Measurements from ENCODE around the gene PLS3.
A peak's percentile ranks its signal among the peaks of the same experiment; 100 is the strongest.
"Not testable (repeated sequence)": the region's sequence is repeated elsewhere in the genome, so short reads cannot be mapped to it uniquely, and the experiment has no call there.

The PLS3 gene

DNA sequence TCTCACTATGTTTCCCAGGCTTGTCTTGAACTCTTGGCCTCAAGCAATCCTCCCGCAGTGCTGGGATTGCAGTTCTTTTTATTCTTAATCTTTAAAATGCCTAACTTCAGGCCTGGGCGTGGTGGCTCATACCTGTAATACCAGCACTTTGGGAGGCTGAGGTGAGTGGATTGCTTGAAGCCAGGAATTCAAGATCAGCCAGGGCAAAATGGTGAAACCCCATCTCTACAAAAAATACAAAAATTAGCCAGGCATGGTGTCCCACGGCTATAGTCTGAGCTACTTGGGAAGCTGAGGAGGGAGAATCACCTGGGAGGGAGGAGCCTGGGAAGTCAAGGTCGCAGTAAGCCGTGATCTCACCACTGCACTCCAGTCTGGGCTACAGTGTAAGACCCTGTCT is 45.9 kb downstream of the PLS3 start:
- DNase-seq (ENCODE audit: low spot score) = no peak

DNA sequence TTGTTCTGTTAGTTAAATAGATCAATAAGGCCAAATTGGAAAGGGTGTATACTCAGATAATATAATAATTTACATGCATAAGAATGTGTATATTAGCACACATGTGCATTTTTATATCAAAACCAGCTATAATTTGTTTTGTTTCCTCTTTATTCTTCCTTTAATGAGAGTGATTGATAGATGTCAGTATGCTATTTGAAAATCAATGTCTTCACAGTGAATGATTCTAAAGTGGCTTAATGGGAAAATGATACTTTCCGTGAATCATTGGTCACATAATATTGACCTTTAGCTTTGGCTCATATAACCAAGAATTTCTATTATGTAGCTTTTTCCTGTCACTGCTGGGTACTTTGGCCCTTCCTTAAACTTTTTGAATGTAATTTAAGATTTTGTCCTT is 48.6 kb downstream of the PLS3 start:
- DNase-seq (ENCODE audit: low spot score) = no peak

GRCh38 chrX:115616943-115617563 is 56.1 kb downstream of the PLS3 start:
- no peak for DNase-seq (ENCODE audit: low spot score)

- no peak for DNase-seq (ENCODE audit: low spot score)
Observed at GRCh38 chrX:115622534-115622933, 61.6 kb downstream of the PLS3 start.

- DNase-seq (ENCODE audit: low spot score) = no peak
Observed at GRCh38 chrX:115624916-115625315, 63.9 kb downstream of the PLS3 start.

DNA sequence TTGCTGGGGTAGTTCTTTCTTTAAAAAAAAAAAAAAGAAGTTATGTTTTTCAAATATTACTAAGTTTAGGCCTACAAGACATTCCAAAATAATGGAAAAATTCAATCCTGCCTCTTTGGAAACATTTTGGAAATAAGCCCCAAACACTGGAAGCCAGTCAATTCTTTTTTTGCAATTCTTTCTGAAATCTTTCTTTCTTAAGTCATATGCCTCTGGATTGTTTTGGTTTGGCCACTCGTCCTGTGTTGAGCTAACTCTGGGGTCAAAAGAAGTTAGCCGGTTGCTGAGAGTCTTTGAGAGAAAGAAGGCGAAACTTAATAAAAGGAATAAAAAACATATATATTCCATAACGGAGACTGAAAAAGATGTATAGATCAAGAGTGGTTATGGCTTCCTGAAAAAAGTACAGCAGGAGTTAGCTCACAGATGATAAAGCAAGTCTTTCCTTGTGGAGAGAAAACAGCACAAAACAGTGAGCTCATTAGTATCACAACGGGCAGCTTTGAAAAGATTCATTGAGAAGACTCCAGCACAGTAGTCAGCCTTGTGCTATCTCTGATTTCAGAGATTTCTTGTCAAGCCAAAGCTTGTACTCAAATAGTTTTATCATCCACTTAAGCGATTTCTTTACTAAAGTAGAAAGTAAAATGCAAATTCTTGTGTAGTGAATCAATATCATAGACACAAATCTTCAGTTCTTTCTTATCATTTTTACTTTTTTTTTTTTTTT is 64.8 kb downstream of the PLS3 start:
- DNase-seq (ENCODE audit: low spot score) = peak; percentile 52

DNA sequence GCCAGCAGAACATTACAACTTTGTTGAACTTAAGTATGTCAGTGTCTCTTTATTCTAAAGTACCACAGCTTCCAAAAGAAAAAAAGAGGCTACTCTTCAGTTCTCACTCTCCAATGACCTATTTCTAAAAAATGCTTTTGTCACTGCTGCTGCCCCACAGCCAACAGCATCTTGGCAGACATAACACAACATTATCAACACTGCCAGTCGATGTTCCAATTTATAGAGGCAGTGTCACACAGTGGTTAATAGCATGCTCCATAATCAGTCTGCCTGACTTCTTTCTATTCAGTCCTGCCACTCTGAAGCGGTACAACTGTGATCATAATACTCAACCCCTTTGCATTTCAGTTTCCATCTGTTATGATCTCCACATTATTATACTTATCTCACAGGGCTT is 69.2 kb downstream of the PLS3 start:
- DNase-seq (ENCODE audit: low spot score) = no peak

DNA sequence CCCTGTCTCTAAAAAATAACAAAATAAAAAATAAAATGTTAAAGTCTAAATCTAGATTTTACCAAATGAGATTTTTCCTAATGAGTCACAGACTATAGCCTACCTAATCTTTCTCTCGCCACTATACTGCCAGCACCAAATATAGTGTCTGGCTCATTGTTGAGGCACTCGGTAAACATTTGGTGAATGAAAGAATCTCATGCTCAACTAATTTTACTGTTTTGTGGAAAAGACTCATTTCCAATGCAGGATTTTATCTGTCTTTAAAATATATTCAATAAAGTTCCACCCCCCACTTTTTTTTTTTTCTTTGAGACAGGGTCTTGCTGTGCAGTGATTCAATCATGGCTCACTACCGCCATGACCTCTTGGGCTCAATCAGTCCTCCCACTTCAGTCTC is 71.5 kb downstream of the PLS3 start:
- DNase-seq (ENCODE audit: low spot score) = no peak

- DNase-seq (ENCODE audit: low spot score) = not testable (repeated sequence)
Observed at GRCh38 chrX:115633397-115633796, 72.4 kb downstream of the PLS3 start.

DNA sequence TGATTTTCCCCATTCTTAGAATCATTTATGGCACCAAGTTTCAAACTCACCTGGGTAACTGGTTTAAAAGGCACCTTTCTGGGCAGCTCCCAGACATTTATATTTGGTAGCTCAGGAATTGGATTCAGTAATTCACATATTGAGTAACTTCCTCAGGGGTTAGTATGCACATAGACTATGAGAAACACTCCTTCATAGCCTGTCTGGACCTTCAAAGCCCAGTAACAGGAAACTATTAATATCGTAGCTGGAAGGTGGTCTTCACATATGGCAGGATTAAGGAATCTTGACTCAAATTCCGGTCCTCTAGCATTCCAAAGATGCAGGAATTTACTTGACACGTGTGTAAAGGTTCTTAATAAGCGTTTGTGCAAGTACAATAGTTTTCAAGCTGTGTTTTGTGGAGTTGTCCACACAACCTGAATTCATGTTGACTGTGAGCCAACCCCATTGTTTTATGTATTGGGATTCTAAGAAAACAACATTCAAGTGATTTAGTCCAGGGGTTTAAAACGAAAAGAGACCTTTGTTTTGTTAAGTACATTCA is 78.4 kb downstream of the PLS3 start:
- DNase-seq (ENCODE audit: low spot score) = no peak

GRCh38 chrX:115642311-115642710 is 81.3 kb downstream of the PLS3 start:
- no peak for DNase-seq (ENCODE audit: low spot score)

GRCh38 chrX:115642895-115643530 is 82.0 kb downstream of the PLS3 start:
- peak; percentile 49 for DNase-seq (ENCODE audit: low spot score)

- DNase-seq (ENCODE audit: low spot score) = not testable (repeated sequence)
Observed at GRCh38 chrX:115644397-115644796, 83.4 kb downstream of the PLS3 start.

DNA sequence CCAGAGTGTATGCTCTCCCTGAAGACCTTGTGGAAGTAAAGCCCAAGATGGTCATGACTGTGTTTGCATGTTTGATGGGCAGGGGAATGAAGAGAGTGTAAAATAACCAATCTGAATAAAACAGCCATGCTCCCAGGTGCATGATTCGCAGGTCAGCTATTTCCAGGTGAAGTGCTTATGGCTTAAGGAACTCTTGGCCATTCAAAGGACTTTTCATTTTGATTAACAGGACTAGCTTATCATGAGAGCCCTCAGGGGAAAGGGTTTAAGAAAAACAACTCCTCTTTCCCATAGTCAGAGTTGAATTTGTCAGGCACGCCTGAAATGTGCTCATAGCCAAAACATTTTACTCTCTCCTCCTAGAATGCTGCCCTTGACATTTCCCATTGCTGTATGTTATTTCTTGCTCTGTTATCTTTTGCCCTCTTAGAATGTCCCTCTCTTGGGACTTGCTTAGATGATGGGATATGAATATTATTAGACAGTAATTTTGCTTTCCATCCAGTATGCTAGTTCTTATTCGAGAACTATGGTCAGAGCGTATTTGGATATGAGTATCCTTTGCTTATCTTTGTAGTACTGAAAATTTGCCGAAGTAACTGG is 88.6 kb downstream of the PLS3 start:
- DNase-seq (ENCODE audit: low spot score) = no peak

DNA sequence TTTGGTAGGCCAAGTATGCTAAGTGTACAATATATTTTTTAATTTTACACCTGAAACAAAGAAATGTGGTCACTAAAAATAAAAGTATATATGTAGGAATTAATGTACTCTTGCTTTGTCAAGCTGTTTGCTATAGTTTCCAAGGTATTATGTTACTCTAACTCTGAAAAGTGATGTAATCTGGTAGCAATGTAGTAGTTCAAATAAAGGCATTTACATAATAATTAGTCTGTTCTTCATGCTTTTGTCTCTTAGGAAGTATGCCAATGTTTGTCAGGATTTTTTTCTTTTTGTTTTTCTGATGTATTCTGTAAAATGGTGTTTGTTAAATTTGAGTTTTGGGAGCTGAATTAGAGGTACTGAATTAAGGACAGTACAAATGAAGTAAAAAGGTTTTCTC is 89.5 kb downstream of the PLS3 start:
- no peak for DNase-seq (ENCODE audit: low spot score)

DNA sequence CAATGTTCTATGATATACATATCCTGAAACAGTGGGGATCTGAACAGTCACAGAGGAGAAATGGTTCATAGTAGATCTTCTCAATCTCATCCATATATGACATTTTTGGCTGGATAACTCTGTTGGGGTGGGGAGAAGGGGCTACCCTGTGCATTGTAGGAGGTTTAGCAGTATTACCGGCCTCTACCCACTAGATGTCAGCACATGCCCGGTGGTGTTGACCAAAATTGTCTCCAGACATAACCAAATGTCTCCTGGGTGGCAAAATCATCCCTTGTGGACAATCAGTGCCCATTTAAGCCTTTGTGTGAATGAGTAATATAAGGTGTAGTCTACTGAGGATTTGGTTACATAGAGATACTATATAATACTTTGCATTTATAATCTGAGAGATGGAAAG is 89.9 kb downstream of the PLS3 start:
- DNase-seq (ENCODE audit: low spot score) = no peak

DNA sequence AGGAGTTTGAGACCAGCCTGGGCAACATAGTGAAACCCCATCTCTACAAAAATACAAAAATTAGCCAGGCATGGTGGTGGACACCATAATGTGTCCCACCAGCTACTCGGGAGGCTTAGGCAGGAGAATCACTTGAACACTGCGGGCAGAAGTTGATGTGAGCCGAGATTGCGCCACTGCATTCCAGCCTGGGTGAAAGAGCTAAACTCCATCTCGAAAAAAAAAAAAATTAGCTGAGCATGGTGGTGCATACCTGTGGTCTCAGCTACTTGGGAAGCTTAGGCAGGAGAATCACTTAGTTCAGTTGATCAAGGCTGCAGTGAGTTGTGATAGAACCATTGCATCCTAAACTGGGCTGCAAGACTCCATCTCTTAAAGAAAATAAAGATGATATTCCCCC is 91.2 kb downstream of the PLS3 start:
- DNase-seq (ENCODE audit: low spot score) = no peak

- DNase-seq (ENCODE audit: low spot score) = no peak
Observed at GRCh38 chrX:115665122-115665521, 104.1 kb downstream of the PLS3 start.

DNA sequence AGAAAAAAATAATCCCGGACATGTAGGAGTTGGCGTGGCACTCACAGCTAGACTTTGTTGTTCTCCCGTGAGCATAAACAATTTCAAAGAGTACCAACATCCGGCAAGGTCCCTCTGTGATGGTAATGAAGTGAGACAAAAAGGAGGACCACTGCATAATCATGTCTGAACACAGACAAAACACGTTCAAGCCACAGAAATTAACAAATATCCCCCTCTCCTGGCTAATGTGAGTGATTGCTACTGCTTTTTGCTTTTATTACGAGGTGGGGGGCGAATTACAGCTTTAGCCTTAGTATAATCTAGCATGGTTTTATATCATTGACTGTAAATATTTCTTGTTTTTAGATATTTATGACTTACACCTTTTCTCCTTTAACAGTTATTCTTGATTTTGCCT is 118.5 kb downstream of the PLS3 start:
- no peak for DNase-seq (ENCODE audit: low spot score)

DNA sequence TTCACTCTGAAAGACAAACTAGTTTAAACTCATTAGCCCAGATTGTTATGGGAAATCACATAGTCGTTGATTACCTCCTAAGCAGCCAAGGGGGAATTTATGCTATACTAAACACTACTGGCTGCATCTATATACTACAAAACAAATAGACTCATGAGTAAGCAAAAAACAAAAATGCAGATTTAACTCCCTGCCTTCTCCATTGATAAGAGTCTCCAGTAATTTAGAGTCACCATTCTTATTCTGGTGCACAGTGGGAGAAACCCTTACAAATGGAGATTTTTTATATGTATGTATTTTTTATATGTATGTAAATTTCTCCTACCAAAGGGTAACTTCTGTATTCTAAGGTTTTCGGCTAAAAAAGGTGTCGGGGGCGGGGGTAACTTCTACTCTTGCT is 126.6 kb downstream of the PLS3 start:
- no peak for DNase-seq (ENCODE audit: low spot score)

DNA sequence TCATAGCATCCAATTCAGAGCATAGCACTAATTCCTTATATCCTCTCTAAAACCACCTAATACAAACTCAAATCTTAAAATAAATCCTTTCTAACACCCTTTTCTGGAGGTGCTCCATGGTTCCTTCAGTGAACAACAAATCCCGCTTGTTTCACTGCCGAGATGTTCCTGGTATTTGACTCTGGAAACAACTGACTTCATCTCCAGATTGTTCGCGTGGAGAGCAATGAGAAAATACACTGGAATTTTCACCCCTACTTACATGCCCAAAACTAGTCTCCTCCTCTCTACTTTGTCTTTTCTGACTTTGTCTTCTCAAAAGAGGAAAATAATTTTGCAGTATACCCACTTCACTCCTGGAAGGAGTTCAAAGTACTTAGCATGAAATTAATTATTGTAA is 129.0 kb downstream of the PLS3 start:
- DNase-seq (ENCODE audit: low spot score) = no peak

GRCh38 chrX:115690511-115691216 is 129.7 kb downstream of the PLS3 start:
- peak; percentile 65 for DNase-seq (ENCODE audit: low spot score)

Measured in putamen (tissue), 1 donor.